VCaP (cell line): ENCODE data around the gene MDH2.
"Not testable (repeated sequence)": the region's sequence is repeated elsewhere in the genome, so short reads cannot be mapped to it uniquely, and the experiment has no call there.

Experiments
- H3K27ac ChIP-seq: fragments of 450-650 bp; 2 replicates; pipeline ENCODE4 v1.5.1; 2017
- TF ChIP-seq, protein P1 (sequence below): fragments of 450-650 bp; conservative IDR thresholded peaks from 2 replicates; pipeline ENCODE4 v1.5.1; 2017; ENCODE audit warnings: mild to moderate bottlenecking, moderate library complexity

Gene MDH2

GRCh38 chr7:76057103-76057812 is 9.4 kb downstream of the MDH2 start:
- TF ChIP-seq, protein P1, sequence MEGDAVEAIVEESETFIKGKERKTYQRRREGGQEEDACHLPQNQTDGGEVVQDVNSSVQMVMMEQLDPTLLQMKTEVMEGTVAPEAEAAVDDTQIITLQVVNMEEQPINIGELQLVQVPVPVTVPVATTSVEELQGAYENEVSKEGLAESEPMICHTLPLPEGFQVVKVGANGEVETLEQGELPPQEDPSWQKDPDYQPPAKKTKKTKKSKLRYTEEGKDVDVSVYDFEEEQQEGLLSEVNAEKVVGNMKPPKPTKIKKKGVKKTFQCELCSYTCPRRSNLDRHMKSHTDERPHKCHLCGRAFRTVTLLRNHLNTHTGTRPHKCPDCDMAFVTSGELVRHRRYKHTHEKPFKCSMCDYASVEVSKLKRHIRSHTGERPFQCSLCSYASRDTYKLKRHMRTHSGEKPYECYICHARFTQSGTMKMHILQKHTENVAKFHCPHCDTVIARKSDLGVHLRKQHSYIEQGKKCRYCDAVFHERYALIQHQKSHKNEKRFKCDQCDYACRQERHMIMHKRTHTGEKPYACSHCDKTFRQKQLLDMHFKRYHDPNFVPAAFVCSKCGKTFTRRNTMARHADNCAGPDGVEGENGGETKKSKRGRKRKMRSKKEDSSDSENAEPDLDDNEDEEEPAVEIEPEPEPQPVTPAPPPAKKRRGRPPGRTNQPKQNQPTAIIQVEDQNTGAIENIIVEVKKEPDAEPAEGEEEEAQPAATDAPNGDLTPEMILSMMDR: no peak
- H3K27ac ChIP-seq: peak overlapping the region; percentile 23; the same call in 1 of the 2 replicates

- H3K27ac ChIP-seq: peak overlapping the region; percentile 23; the same call in 1 of the 2 replicates
- TF ChIP-seq, protein P1: no peak
Observed at GRCh38 chr7:76057813-76058145, 9.9 kb downstream of the MDH2 start.

- H3K27ac ChIP-seq: not testable (repeated sequence)
Observed at GRCh38 chr7:76058745-76059144, 10.8 kb downstream of the MDH2 start.

GRCh38 chr7:76060842-76061241 is 12.9 kb downstream of the MDH2 start:
- TF ChIP-seq, protein P1: no peak
- peak overlapping the region; percentile 16; the same call in 1 of the 2 replicates for H3K27ac ChIP-seq

DNA sequence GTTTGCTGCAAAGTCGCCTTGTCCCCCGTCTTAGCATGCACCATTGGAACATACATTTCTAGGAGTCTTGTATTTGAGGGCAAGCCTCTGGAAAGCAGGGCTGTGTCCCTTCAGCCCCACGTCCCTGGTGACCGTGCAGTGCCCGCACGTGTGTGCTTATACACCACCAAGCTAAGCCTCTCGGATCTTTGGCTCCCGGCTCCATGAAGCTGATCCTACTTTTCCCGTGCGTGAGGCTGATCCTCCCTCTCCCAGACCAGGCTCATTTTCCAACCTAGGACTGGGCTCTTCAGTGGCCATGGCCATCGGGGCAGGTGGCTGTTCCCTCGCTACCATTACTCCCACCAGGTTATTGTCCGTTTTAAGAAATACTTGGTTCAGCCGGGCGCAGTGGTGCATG is 14.3 kb downstream of the MDH2 start:
- peak overlapping the region; percentile 35; the same call in 1 of the 2 replicates for H3K27ac ChIP-seq
- TF ChIP-seq, protein P1: no peak

GRCh38 chr7:76063114-76063513 is 15.2 kb downstream of the MDH2 start:
- TF ChIP-seq, protein P1: no peak
- peak overlapping the region; percentile 35 for H3K27ac ChIP-seq

DNA sequence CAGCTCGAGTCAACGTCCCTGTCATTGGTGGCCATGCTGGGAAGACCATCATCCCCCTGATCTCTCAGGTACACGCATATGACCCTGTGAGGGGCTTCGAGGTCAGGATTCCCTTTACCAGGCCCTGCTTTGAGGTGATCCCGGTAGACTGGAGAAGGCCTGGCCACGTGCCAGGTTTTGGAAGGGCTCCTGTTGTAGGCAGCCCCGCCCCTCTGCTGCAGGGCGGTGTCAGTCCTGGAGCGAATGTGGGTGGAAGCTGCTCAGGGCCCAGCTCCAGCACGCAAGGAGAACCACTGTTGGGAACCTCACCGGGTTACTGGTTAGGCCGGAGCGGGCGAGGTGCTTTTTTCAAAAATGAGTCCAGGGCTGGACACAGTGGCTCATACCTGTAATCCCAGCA is 15.6 kb downstream of the MDH2 start:
- peak overlapping the region; percentile 35 for H3K27ac ChIP-seq

More for the DNA sequence above, 15.6 kb downstream of the MDH2 start:
- TF ChIP-seq, protein P1: no peak
